Epithelial cell of esophagus (primary cell): ENCODE results near the gene TRIM33.

Source experiments
- DNase-seq: peaks from one replicate; pipeline ENCODE4 v3.0.0; 2010; ENCODE audit warnings: low read depth
- H3K4me3 ChIP-seq: 2 replicates; pipeline ENCODE4 v1.5.1; 2011; ENCODE audit warnings: mild to moderate bottlenecking, low read length, control low read depth
- TF ChIP-seq, protein P1 (sequence below): IDR thresholded peaks from 2 replicates; pipeline ENCODE4 v1.5.1; 2011; ENCODE audit warnings: low read depth, mild to moderate bottlenecking, low read length, control low read depth, inconsistent platforms; ENCODE audit not compliant: insufficient read depth; ENCODE audit errors: missing control alignments

TRIM33 gene

DNA sequence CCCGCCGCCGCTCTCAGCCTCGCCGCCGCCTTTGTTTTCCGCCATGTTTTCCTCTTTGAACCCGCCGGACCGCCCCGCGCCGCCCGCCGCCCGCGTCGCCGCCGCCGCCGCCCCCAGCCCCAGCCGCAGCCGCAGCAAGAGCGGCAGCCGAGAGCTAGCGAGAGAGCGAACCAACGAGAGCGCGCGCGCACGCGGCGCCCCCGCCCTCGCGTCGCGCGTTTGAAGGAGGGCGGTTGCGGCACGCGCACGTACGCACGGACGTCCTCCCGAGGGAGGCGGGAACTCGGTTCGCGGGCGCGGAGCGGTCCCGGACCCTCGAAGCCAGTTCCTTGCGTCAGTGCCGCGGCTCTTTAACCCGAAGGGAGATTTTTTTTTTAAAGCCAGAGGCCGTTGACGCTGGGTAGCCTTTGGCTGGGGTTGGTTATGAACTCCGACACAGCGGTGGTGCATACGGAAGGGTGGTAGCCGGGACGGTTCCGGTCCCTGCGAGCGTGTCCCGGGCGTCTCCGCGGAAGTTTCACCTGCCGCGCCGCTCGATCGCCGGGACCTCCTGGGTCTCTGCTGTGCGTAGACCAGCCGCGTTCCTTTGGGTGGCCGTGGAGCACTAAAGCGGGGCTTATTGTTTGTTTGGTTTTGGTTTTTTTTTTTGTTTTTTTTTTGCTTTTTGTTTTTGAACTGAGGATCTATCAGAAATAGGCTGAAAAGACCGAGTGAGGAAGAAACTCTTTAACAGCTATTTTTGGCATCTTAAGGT lies at the start of gene TRIM33:
TRIM33 (minus strand) TSS at position 172 of the 754 bp plus-strand sequence; CDS start at position 45, 127 bp downstream.
- TF ChIP-seq, protein P1, sequence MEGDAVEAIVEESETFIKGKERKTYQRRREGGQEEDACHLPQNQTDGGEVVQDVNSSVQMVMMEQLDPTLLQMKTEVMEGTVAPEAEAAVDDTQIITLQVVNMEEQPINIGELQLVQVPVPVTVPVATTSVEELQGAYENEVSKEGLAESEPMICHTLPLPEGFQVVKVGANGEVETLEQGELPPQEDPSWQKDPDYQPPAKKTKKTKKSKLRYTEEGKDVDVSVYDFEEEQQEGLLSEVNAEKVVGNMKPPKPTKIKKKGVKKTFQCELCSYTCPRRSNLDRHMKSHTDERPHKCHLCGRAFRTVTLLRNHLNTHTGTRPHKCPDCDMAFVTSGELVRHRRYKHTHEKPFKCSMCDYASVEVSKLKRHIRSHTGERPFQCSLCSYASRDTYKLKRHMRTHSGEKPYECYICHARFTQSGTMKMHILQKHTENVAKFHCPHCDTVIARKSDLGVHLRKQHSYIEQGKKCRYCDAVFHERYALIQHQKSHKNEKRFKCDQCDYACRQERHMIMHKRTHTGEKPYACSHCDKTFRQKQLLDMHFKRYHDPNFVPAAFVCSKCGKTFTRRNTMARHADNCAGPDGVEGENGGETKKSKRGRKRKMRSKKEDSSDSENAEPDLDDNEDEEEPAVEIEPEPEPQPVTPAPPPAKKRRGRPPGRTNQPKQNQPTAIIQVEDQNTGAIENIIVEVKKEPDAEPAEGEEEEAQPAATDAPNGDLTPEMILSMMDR, result no peak
- DNase-seq, result peak; percentile 96
- H3K4me3 ChIP-seq, result peak within 1 kb of the TSS; percentile 89

DNA sequence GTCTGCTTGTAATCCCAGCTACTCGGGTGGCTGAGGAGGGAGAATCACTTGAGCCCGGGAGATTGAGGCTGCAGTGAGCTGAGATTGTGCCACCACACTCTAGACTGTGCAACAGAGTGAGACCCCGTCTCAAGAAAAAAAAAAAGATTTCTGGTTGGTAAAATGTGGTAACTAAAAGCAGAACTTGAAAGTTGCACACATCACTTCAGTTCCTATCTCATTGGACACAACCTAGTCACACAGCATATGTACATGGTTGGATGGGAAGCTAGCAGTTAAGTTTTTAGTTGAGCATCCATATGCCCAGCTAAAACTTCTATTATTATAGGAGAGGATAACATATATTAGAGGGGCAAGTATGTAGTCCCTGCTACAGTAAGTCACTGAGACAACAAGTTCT lies 48.4 kb upstream of the TRIM33 start:
- DNase-seq, result no peak
- TF ChIP-seq, protein P1, result no peak
- H3K4me3 ChIP-seq, result no peak overlapping the region

DNA sequence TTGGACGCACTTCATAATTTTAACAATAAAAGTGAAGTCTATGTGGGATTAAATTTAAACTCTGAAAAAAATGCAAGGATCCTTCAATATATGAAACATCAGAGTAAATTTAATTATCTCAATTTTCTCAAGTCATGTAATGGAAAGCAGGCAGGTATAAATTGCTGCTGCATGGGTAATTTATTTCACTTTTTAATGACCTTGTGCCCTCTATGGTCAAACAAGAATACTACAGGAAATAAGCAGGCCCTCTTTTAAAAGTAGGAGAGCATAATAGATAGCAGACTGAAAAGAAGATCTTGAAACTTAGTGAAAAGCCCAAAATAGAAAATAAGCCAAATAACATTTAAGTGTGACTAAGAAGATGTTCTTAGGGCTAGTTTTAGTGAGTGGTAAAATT lies 47.5 kb upstream of the TRIM33 start:
- peak; percentile 17 for DNase-seq
- H3K4me3 ChIP-seq, result no peak overlapping the region
- TF ChIP-seq, protein P1, result peak; percentile 7

DNA sequence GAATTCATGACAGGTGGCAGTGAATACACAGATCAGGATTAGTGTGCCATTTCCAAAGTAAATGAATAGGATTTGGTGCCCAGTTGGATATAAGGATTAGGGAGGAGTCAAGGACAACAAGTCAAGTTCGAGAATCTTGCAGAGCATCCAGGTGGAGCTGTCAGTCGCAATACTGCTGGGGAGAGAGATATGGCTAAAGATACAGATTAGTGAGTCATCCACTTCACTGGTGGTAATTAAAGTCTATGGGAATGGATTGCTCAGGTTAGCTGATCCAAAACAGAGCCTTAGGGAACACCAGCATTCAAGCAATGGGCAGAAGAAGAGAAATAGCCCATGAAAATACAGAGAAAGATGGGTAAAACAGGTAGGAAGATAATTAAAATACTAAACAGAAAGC lies 43.6 kb upstream of the TRIM33 start:
- DNase-seq, result peak; percentile 17
- TF ChIP-seq, protein P1, result no peak
- H3K4me3 ChIP-seq, result no peak overlapping the region

DNA sequence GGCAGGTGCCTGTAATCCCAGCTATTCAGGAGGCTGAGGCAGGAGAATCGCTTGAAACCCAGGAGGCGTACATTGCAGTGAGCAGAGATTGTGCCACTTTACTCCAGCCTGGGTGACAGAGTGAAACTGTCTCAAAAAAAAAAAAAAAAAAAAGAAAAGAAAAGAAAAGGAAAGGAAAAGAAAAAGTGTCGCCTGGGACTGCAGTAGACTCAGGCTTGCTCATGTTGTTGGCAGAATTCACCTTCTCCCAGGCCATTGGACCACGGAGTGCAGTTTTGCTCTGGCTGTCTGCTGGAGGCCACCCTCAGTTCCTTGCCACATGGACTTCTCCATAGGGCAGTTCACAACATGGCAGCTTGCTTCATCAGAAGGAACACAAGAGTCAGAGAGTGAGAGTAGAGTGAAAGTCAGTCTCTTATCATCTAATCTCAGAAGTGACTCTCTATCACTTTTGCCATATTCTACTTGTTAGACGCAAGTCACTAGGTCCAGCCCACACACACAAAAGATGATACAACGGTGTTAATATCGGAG lies 41.2 kb upstream of the TRIM33 start:
- TF ChIP-seq, protein P1, result no peak
- no peak for DNase-seq
- no peak overlapping the region for H3K4me3 ChIP-seq

DNA sequence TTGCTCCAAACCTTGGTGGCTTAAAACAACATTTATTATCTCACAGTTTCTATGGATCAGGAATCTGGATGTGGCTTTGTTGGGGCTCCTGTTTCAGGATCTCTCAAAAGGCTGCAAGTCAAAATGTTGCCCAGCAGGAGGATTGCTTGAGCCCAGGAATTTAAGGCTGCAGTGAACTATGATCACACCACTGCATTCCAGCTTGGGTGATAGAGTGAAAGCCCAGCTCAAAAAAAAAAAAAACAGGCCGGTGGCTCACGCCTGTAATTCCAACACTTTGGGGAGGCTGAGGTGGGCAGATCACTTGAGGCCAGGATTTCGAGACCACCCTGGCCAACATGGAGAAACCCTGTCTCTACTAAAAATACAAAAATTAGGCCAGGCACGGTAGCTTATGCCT lies 40.4 kb upstream of the TRIM33 start:
- TF ChIP-seq, protein P1, result no peak
- no peak for DNase-seq
- H3K4me3 ChIP-seq, result no peak overlapping the region

DNA sequence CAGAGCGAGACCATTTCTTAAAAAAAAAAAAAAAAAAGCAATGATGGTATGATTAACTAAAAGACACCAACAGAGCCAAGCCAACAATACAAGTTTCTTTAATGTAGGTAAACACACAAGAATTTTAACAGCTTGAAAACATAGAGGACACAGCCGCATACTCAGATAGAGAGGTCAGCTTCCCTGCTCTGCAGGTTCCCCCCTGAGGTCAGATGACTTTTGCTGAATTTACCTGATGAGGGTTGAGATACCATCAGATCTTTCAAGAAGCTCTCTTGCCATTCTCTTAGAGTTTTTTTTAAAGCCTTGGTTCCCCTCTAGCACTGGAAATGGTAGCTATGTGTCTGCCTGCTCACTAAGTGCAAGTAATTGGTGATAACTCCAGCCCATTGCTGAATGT lies 39.3 kb upstream of the TRIM33 start:
- TF ChIP-seq, protein P1, result no peak
- H3K4me3 ChIP-seq, result no peak overlapping the region
- no peak for DNase-seq
